GM18867 (cell line): ENCODE results near the gene DNAJC7.
"Not testable (repeated sequence)": the region's sequence is repeated elsewhere in the genome, so short reads cannot be mapped to it uniquely, and the experiment has no call there.

Experiments
- ATAC-seq: cut with Tn5 transposase; IDR thresholded peaks from one replicate; pipeline ENCODE4 v1.9.1; 2021; ENCODE audit warnings: mild to moderate bottlenecking, moderate library complexity; ENCODE audit not compliant: unreplicated experiment

The DNAJC7 gene

GRCh38 chr17:42041619-42042018 is 24.4 kb upstream of the DNAJC7 start:
- ATAC-seq = no peak

DNA sequence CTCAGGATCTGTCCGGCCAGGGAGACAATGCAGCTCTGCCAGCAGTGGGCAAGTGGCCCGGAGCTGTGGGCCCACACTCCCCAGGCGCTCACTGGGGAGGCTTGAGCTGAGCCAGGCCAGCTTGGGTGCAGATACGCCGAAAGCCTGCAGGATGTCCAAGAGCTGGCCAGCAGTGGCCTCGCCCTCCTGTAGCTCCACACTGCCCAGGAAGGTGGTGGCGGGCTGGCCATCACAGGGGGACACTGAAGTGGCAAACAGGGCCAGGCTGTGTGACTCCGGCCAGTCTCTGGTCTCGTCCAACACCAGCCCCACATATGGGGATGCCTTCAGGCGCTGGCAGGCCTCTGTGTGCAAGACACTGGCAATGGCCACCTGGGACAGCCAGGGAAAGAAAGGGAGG is 23.6 kb upstream of the DNAJC7 start:
- no peak for ATAC-seq

- ATAC-seq = no peak
These were observed 22.8 kb upstream of the DNAJC7 start for GRCh38 chr17:42039794-42040763.

DNA sequence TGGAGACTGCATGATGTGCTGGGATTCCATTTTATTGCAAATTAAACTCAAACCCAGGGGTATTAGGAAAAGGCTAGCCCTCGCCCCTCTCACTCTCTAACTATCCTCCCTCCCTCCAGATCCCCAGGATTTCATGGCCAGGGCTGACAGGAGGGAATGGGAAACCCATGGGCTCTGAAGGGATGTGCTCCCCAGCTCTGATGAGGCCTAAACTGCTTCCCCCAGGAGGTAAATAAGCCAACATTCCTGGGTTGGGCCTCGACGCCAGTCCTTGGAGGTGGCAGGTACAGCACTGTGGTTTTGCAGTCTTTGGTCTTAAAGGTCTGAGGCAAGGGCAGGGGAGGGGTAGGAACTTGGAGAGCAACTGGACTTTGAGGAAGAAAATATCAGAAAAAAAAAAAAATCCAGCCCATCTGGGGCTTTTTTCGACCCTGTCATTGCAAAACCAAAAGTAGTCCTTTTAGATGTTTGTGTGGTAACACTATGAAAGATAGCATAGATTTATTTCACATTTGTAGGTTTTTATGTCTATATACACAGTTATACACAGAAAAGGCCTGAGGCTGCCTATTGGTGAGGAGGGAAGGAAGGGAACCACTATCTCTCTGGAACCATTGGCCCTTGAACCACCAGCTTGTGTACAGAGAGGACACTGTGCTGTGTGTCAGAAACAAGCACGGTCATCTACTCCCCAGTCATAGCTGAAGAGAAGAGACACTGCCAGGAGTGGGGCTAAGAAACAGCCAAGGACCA is 21.2 kb upstream of the DNAJC7 start:
- no peak for ATAC-seq

DNA sequence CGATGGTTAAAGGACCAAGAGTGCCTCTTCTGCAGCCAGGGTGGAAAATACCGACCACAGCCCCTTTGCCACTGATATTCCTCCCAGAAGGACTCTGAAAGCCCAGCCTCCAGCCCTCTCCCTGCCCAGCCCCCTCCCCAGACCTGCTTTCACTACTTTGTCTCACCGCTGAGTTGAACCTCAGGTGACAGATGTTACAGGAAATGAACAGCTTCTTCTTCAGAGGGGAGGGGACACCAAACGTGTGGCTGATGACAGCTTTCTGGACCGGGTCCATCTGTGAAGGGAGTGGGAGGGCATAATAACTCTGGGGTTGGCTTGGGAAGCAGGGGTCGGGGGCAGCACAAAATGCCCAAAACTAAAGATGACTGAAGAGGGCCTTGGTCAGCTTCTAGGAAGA is 16.8 kb upstream of the DNAJC7 start:
- no peak for ATAC-seq

DNA sequence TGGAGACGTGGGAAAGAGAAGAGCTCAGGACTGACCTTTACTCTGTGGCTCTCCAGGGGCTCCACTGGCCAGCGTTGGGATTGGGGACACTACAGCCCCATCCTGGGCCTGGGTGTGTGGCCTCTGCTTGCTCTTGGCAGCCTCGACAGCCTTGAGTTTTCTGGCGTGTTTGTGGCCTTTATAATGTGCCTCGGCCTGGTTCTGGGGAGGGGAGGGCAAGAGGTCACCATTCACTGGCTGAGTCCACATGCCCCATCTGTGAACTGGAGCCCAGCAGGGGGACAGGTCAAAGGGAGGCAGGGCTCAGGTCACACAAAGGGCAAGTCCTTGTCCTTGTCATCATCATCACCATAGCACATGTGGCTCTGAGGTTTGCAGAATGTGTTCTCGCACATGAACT is 14.3 kb upstream of the DNAJC7 start:
- no peak for ATAC-seq

GRCh38 chr17:42028791-42029127 is 11.5 kb upstream of the DNAJC7 start:
- no peak for ATAC-seq

- ATAC-seq = no peak
These were observed 10.9 kb upstream of the DNAJC7 start for GRCh38 chr17:42027961-42028790.

- no peak for ATAC-seq
These were observed 10.3 kb upstream of the DNAJC7 start for GRCh38 chr17:42027590-42027889.

- ATAC-seq = no peak
These were observed 9.8 kb upstream of the DNAJC7 start for GRCh38 chr17:42026857-42027589.

- ATAC-seq = no peak
These were observed 8.7 kb upstream of the DNAJC7 start for GRCh38 chr17:42025936-42026335.

DNA sequence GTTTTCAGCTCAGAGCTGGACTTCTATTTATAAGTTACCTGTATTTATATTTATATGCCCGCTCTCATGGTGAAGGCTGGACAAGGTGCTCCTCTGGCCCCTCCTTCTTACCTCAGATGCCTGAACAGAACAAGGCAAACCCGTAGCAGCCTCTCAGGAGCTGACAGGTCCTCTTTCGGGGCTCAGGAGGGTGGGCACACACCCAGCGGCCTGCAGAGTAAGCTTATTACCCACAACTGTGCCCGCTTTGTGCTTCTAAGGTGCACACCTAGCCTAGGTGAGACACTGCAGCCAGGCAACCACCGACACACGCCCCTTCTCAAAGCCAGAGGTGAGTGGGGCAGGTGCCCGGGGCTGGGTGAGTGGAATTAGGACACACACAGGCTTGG is 7.9 kb upstream of the DNAJC7 start:
- ATAC-seq = no peak

DNA sequence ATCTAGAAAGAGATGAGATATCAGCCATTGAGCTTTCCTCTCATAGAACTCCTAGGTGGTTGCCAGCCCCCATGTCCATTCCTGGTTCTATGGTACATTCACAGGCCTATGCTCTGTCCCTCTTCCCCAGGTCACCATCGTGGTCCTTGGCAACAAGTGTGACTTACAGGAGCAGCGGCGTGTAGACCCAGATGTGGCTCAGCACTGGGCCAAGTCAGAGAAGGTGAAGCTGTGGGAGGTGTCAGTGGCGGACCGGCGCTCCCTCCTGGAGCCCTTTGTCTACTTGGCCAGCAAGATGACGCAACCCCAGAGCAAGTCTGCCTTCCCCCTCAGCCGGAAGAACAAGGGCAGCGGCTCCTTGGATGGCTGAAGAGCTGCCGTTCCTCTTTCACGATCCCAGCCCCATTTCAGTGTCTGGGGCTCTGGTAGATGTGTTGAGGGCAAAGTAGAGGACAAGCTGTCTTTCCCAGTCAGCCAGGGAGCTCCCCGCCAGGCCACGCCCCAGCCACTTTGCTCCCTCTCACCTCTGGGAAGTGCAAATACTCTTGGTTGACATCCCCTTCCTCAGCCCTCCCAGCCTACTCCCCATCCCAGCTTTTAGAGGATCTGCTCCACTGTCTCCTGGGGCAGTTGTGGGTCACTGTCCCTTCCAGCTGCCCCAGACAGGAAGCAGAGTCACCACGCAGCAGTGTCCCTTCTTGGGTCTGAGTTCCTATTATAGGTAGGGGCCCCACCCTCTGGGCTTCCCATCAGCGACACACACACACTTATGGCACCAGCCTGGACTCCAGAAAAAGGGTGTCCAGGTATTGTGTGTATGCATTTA is 6.5 kb upstream of the DNAJC7 start:
- ATAC-seq = no peak

GRCh38 chr17:42020845-42021244 is 3.6 kb upstream of the DNAJC7 start:
- ATAC-seq = not testable (repeated sequence)

GRCh38 chr17:42019509-42020404 is 2.5 kb upstream of the DNAJC7 start, which contains the start of gene NKIRAS2:
TSS of gene NKIRAS2 (plus strand) at chr17:42020090. CDS start at chr17:42021578, 1,488 bp downstream.
- ATAC-seq = peak; percentile 60

DNA sequence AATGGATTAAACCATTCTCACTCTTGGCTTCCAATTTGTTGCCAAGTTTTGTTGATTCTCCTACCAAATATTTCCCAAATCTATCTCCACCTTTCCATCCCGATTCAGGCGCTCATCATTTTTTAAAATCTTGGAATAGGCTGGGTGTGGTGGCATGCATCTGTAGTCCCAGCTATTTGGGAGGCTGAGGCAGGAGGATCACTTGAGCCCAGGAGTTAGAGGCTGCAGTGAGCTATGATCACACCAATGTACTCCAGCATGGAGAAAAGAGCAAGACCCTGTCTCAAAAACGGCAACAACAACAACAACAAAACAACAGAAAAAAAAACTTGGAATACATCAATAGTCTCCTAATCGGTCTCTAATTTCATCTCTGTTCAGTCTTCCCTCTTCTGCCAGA is 1.7 kb upstream of the DNAJC7 start:
- no peak for ATAC-seq

DNA sequence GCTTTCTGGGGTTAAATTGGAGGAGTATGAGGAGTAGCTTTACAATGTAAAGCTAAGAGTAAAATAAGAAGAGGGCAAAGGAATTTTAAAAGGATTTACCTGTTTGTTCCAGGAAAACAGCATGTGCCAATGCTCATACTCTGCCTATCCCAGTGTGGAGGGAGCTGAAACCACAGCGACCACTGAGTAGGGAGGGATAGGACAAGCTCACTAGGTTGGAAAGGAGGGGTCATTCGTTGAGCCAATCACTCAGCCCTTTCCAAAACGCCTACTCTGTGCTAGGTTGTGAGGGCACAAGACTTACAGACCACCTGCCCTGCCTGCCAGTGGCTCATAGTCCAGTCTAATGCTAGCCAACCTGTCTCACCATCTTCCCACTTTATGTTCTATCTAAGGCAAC is 1.1 kb upstream of the DNAJC7 start:
- ATAC-seq = no peak

DNA sequence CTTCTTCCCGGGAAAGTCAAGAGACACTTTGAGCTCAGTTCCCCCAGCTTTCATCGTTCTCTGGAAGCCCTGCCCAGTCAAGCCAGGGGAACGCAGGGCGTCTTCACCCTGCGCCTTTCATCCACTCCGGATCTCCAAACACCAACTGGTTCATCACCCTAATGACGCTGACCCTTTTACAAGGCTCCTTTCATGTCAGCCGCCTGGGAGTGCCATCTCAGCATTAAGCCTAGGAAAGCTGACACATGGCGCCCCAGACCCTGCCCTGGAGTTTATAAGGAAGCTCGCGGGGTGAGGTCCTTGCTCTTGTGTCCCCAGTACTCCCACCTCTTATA is 594 bp upstream of the DNAJC7 start:
- no peak for ATAC-seq

- ATAC-seq = no peak
These were observed 818 bp downstream of the DNAJC7 start for GRCh38 chr17:42016411-42016831.
